Measurements from ENCODE around the gene ARID1B. TPM values are rescaled to one million over a fixed set of nuclear protein-coding genes. Genes with fewer than 3 reads are reported as not detected.
A peak's percentile ranks its signal among the peaks of the same experiment; 100 is the strongest.

Gene ARID1B
- total and polyA plus RNA-seq, 9 of the 15 experiments (the other 6 are each of a cell fraction or from before 2014, with no cell fraction given), result 12.5 to 50.5 (median 25.8) TPM

DNA sequence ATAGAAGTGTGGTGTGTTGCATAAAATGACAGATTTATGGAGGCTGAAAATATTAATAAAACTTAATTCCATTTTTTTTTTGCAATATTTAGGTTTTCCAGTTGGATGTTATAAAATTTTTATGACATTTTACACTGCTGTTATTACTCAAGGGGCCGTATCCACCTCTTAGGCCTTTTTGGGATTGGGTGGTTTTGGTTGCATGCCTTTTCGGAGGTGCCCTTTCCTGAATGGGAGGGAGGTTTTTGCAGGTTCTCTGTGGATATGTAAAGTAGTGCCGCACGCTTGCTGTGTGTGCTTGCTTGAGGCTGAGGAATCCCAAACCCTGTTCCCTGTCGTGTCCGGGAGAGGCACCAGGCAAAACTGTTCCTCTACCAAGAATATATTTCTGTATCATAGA, 6.8 kb downstream of the ARID1B start:
- no peak for DNase-seq (ENCODE audit: extremely low read depth in 1 of 4, low spot score in 3 of 4)
- BruUV-seq (replicated peaks), result no TSS peak
- 84% methylated on average over 6 of the region's 6 CpGs for WGBS (ENCODE audit: insufficient coverage, low coverage, missing lambda C conversion rate)
- no peak overlapping the region for H3K27ac ChIP-seq (ENCODE audit: extremely low read depth, low read depth, low read length)
- H2AFZ ChIP-seq (ENCODE audit: low read depth, low read length), result no peak overlapping the region
- CTCF ChIA-PET (ENCODE audit: low intra/inter-chr PET ratio), result no interaction called here
- H3K9ac ChIP-seq (ENCODE audit: insufficient read depth in 1 of 2, low read depth in 2 of 2, low read length in 2 of 2), result no peak overlapping the region; a peak in 1 of 4 replicates
- TF ChIP-seq FUS (optimal IDR thresholded peaks at IDR 0.05; ENCODE audit: low read depth, low read length), result no peak
- TF ChIP-seq ZKSCAN8 (CRISPR knock-in tag; IDR thresholded peaks at IDR 0.05), result no peak
- no peak for TF ChIP-seq ARID1B (IDR thresholded peaks at IDR 0.05)
- TF ChIP-seq MEIS2 (IDR thresholded peaks at IDR 0.05; ENCODE audit: partially characterized antibody), result peak; percentile 23
- TF ChIP-seq ZNF740 (CRISPR knock-in tag; IDR thresholded peaks at IDR 0.05), result no peak
- 0 out of 4 replicates have a peak, but pooled peaks of 1 of the 2 experiments have one; percentile 18 for TF ChIP-seq ZNF740 (tag; IDR thresholded peaks at IDR 0.05)
- no peak for TF ChIP-seq JUN (IDR thresholded peaks at IDR 0.05; ENCODE audit: borderline replicate concordance, low read depth, low read length)
- TF ChIP-seq JUN (CRISPR knock-in tag; IDR thresholded peaks at IDR 0.05; ENCODE audit: borderline replicate concordance), result no peak
- TF ChIP-seq NFYB (IDR thresholded peaks at IDR 0.05; ENCODE audit: extremely low read depth, insufficient read length), result no peak
- TF ChIP-seq RHOXF2B (CRISPR knock-in tag; conservative IDR thresholded peaks at IDR 0.05), result no peak
- peaks cover 5% of the 10 kb centered on the region for H4K20me1 ChIP-seq (replicated peaks; ENCODE audit: control insufficient read depth, insufficient read depth, low read length)
- FAIRE-seq, result no peak
- POLR2A ChIA-PET, result interaction anchor here (0.7 to 1.0 kb wide), 2 partner anchors 21 to 208 kb away, joined by 3 read pairs; no protein-coding TSS in a partner anchor
- intact Hi-C loops (cut with micrococcal nuclease), result loop anchor here (5.0 kb wide), 2 partner anchors 68 to 98 kb away; no protein-coding TSS in a partner anchor
- H3K4me2 ChIP-seq (ENCODE audit: insufficient read depth, low read length), result no peak overlapping the region
- peaks cover 0 to 7% of the 10 kb centered on the region in 2 experiments; a peak in 2 of 5 replicates for H3K4me1 ChIP-seq (replicated peaks in 1 of 2; ENCODE audit: control insufficient read depth in 2 of 2, insufficient read depth in 2 of 2, low read length in 2 of 2)
- H3K4me3 ChIP-seq, result no peak overlapping the region
- peaks cover 15% of the 10 kb centered on the region; the same call in 1 of the 3 replicates for H3K36me3 ChIP-seq (ENCODE audit: control insufficient read depth, insufficient read depth, low read length)
- no peak for ATAC-seq
- no peaks in the 10 kb centered on the region for H3K9me1 ChIP-seq (ENCODE audit: control insufficient read depth, insufficient read depth, low read length)
- H3K27me3 ChIP-seq (ENCODE audit: control insufficient read depth in 2 of 2, insufficient read depth in 2 of 2, low read length in 2 of 2), result no peaks in the 10 kb centered on the region
- in situ Hi-C loops (cut with MboI), result no loop called here
- H3K79me2 ChIP-seq (ENCODE audit: control insufficient read depth, insufficient read depth, low read length), result peaks cover 100% of the 10 kb centered on the region
- no peaks in the 10 kb centered on the region for H3K9me3 ChIP-seq (replicated peaks; ENCODE audit: control insufficient read depth, insufficient read depth, low read depth, low read length)
